ENCODE measurements around the gene TOP2B. TPM values are rescaled to one million over a fixed set of nuclear protein-coding genes. Genes with fewer than 3 reads are reported as not detected.

TOP2B gene
- polyA plus RNA-seq, 1 of the 3 experiments (the other 2 are of a cell fraction) = 20.4 TPM

GRCh38 chr3:25586167-25586505 is 78.6 kb downstream of the TOP2B start:
- Histone ChIP-seq H3K4me3 (ENCODE audit: low read depth in 2 of 2, low read length in 1 of 2) (no peak overlapping the region), H4K20me1 (ENCODE audit: insufficient read depth) (no peaks in the 10 kb centered on the region), H3F3A (replicated peaks; ENCODE audit: insufficient read depth) (peaks cover 16% of the 10 kb centered on the region), H3K27ac (ENCODE audit: low read depth in 2 of 2, low read length in 1 of 2) (no peak overlapping the region), H3K4me1 (ENCODE audit: control insufficient read depth in 1 of 2, insufficient read depth in 2 of 2, low read depth in 1 of 2, low read length in 1 of 2) (peaks cover 9 to 15% of the 10 kb centered on the region in 2 experiments; a peak in 2 of 4 replicates), H3K36me3 (replicated peaks in 1 of 2; ENCODE audit: control insufficient read depth in 1 of 2, insufficient read depth in 2 of 2, low read length in 1 of 2) (no peaks in the 10 kb centered on the region), H3K9ac (no peak overlapping the region), H3K9me2 (no peaks in the 10 kb centered on the region), H2AFZ (ENCODE audit: low read depth) (no peak overlapping the region), H3K4me2 (no peak overlapping the region), H3K27me3 (ENCODE audit: insufficient read depth) (no peaks in the 10 kb centered on the region), H3K79me2 (ENCODE audit: insufficient read depth) (no peaks in the 10 kb centered on the region), H3K9me3 (no peaks in the 10 kb centered on the region)
- TF ChIP-seq NRF1 (IDR thresholded peaks at IDR 0.05; ENCODE audit: low read depth, low read length) (no peak), FOXM1 (IDR thresholded peaks at IDR 0.05; ENCODE audit: low read depth) (no peak), RFX5 (IDR thresholded peaks at IDR 0.05; ENCODE audit: low read length) (no peak), TAF1 (IDR thresholded peaks at IDR 0.05; ENCODE audit: borderline replicate concordance, low read depth, low read length) (no peak), EZH2phosphoT487 (IDR thresholded peaks at IDR 0.05; ENCODE audit: borderline replicate concordance, low read depth) (no peak), RCOR1 (IDR thresholded peaks at IDR 0.05; ENCODE audit: low read length) (no peak), CHD2 (IDR thresholded peaks at IDR 0.05; ENCODE audit: low read length, partially characterized antibody) (no peak), JUND (IDR thresholded peaks at IDR 0.05) (no peak), TCF12 (IDR thresholded peaks at IDR 0.05) (no peak), PBX3 (IDR thresholded peaks at IDR 0.05) (no peak), USF1 (IDR thresholded peaks at IDR 0.05; ENCODE audit: borderline replicate concordance, low read depth) (no peak), YY1 (IDR thresholded peaks at IDR 0.05; ENCODE audit: low read depth) (no peak), ZBTB33 (IDR thresholded peaks at IDR 0.05; ENCODE audit: borderline replicate concordance, low read depth) (no peak), EP300 (IDR thresholded peaks at IDR 0.05; ENCODE audit: borderline replicate concordance in 1 of 2, low read depth in 1 of 2, low read length in 1 of 2) (no peak), GABPA (IDR thresholded peaks at IDR 0.05; ENCODE audit: low read depth) (no peak), MEF2A (IDR thresholded peaks at IDR 0.05; ENCODE audit: borderline replicate concordance, low read depth) (no peak), RAD21 (IDR thresholded peaks at IDR 0.05; ENCODE audit: low read length) (no peak), FOSL2 (IDR thresholded peaks at IDR 0.05; ENCODE audit: borderline replicate concordance, low read depth) (no peak), SIN3A (IDR thresholded peaks at IDR 0.05; ENCODE audit: borderline replicate concordance, low read depth, low read length) (no peak), MXI1 (IDR thresholded peaks at IDR 0.05; ENCODE audit: low read depth, low read length) (no peak)
- no peak for DNase-seq
- WGBS (ENCODE audit: low lambda C conversion rate) = 92% methylated on average over 6 of the region's 6 CpGs
- ChIA-PET CTCF (interaction anchor here (1.4 to 2.3 kb wide), 3 partner anchors 9 to 14 kb away, joined by 3 to 15 read pairs (median 5); no protein-coding TSS in a partner anchor), POLR2A (no interaction called here)

Measured in SK-N-SH (cell line).